ENCODE measurements around the gene PPRC1.

DNA sequence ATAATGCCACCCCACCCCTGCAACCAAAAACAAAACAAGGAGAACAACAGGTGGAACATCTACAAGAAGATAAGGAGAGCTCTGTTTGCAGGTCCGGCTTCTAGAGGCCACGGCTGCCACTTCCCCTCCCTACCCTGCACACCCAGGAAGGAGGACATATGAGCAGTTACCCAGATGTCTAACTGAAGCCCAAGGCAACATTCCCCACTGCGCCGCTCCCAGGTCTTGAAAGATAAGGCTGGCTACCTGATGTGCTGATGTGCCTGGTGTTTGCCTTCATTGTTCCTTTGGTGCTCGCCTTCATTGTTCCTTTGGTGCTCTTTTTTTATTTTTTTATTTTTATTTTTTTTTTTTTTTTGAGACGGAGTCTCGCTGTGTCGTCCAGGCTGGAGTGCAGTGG lies 46.6 kb upstream of the PPRC1 start:
- TF ChIP-seq, protein P1, sequence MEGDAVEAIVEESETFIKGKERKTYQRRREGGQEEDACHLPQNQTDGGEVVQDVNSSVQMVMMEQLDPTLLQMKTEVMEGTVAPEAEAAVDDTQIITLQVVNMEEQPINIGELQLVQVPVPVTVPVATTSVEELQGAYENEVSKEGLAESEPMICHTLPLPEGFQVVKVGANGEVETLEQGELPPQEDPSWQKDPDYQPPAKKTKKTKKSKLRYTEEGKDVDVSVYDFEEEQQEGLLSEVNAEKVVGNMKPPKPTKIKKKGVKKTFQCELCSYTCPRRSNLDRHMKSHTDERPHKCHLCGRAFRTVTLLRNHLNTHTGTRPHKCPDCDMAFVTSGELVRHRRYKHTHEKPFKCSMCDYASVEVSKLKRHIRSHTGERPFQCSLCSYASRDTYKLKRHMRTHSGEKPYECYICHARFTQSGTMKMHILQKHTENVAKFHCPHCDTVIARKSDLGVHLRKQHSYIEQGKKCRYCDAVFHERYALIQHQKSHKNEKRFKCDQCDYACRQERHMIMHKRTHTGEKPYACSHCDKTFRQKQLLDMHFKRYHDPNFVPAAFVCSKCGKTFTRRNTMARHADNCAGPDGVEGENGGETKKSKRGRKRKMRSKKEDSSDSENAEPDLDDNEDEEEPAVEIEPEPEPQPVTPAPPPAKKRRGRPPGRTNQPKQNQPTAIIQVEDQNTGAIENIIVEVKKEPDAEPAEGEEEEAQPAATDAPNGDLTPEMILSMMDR (IDR thresholded peaks at IDR 0.05): no peak
- no peak for TF ChIP-seq POLR2A (IDR thresholded peaks at IDR 0.05)

All from lower leg skin (tissue), 3 donors.